Endometrial microvascular endothelial cells (primary cell): ENCODE measurements around the gene SLC1A5. TPM values are rescaled to one million over a fixed set of nuclear protein-coding genes. Genes with fewer than 3 reads are reported as not detected.
"Not testable (repeated sequence)": the region's sequence is repeated elsewhere in the genome, so short reads cannot be mapped to it uniquely, and the experiment has no call there.

Source experiments
- in situ Hi-C: cut with HindIII; loops from 2 replicates; pipeline ENCODE4 v1.10.0; 2017; ENCODE audit warnings: low sequenced_read_pairs, low pct_unique_long_range_greater_than_20kb; ENCODE audit errors: inconsistent ontology term
- total RNA-seq: library from RNA; depleted of rRNA; stranded (reverse); fragments of >200 nt; gene quantifications from one replicate; pipeline ENCODE4 v1.2.3, GENCODE V29; 2015; ENCODE audit errors: inconsistent ontology term

SLC1A5 gene
- 138 TPM for total RNA-seq

DNA sequence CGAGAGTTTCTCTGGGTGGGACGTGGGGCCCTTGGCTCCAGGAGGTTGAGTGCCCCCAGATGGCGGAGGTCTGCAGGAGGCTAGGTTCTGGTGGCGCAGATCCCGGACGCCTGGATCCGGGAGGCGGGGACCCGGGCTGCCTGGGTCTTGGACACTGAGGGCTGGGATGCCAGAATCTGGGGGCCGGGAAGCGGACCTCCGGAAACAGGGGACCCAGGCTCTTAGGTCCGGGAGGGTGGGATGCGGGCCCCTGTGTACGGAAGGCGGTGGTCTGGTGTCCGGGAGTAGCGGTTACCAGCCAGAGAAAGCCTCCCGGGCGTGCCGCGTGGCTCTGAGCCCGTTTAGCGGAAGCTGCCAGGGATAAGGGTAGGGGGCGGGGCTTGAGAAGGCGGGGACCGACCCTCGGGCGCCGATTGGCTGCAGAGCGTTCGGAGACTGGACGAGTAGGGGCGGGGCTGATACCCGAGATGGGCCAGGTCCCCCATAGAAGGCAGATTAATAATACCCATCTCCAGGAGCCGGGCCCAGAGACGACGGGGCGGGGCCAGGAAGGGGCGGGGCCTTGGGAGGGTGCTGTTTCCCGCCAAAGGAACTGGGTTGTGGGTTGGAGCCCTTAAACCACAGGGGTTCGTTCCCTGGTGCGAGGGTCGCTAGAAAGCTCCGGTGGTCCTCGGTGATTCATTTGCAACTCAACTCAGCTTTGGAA lies at the start of gene SLC1A5:
Gene SLC1A5 (minus strand): TSS at position 333 of the 706 bp plus-strand sequence. CDS start 629 bp downstream, outside the sequence.
- in situ Hi-C loops = no loop called here

DNA sequence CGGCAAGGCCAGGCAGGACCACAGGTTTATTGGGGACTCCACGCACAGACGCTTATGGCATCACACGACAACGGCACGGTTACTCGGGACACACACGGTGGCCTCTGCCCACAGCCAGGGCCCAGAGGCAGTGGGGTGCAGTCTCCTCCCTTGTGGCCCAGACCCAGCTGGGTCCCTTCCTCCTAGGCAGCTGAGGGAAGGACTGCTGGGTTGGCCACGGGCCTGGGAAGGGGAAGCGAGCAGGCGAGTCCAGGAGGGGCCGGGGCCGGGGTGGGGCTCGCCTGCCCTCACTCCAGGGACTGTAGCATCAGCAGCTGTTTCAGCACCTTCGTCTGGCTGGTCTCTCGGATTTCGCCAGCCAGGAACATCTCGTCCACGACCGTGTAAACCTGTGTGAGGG lies 49.8 kb upstream of the SLC1A5 start:
- in situ Hi-C loops = no loop called here

DNA sequence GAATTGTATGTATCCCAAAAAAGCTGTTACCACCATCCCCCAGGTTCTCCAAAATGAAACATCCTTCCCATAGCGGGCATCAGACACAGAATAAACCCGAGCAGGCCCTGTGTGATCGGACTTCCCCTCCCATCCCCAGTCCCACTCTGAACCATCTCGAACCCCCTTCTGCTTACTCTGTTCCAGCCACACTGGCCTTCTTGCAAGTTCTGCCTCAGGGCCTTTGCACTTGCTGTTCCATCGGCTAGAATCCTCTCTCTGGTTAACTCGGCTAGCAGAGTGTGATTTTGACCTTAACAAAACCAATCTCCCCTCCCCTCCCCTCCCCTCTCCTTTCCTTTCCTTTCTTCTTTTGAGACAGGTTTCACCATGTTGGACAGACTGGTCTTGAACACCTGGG lies 46.6 kb upstream of the SLC1A5 start:
- in situ Hi-C loops = no loop called here

DNA sequence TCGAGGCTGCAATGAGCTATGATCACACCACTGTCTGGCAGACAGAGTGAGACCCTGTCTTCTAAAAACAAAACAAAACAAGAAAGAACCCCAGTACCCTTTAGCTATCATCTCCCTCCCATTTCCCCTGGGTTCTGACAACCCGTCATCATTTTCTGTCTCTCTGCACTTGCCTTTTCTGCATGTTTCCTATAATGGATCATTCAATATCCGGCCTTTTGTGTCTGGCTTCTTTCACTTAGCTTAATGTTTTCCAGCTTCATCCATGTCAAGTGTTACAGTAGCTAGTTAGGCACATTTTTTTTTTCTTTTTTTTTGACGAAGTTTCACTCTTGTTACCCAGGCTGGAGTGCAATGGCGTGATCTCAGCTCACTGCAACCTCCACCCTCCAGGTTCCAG lies 45.7 kb upstream of the SLC1A5 start:
- in situ Hi-C loops = no loop called here

DNA sequence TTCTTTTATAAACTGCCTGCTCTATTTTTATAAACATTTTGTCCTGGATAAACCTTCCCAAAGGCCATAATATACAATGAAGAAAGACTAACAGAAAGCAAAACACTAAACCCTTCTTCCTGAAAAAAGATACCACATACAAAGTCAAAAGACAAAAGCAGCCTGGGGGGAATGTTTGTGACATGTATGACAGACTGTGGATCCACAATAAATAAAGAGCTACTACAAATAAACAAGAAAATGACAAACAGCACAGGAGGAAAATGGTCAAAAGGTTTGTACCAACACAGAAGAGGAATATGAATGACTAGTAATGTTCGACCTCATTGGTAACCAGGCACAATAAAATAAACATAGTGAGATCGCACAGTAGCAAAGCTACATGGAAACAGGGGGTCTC lies 42.5 kb upstream of the SLC1A5 start:
- in situ Hi-C loops = no loop called here

DNA sequence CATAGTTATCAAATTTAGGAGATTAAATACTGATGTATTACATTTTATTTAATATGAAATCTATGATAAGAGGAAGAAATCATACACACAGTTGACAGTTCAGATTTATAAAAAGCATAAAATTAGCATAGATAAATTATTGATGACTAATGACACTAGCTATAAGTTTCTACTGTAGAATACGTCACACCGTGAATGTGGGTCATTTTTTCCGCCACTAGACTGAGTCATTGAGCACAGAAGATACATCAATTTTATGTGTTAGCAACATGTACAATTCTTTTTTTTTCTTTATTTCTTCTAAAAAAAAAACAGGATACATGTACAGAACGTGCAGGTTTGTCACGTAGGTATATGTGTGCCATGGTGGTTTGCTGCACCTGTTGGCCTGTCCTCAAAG lies 40.1 kb upstream of the SLC1A5 start:
- in situ Hi-C loops = no loop called here

DNA sequence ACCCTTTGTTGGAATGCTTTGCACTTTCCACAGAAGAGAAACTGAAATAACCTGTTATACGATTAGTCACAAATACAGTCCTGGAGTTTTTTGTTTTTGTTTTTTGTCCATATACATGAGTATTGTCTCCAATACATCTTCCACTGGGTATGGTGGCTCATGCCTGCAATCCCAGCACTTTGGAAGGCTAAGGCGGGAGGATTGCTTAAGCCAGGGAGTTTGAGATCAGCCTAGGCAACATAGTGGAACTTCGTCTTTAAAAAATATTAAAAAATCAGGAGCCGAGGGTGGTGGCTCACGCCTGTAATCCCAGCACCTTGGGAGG lies 37.3 kb upstream of the SLC1A5 start:
- in situ Hi-C loops = no loop called here

DNA sequence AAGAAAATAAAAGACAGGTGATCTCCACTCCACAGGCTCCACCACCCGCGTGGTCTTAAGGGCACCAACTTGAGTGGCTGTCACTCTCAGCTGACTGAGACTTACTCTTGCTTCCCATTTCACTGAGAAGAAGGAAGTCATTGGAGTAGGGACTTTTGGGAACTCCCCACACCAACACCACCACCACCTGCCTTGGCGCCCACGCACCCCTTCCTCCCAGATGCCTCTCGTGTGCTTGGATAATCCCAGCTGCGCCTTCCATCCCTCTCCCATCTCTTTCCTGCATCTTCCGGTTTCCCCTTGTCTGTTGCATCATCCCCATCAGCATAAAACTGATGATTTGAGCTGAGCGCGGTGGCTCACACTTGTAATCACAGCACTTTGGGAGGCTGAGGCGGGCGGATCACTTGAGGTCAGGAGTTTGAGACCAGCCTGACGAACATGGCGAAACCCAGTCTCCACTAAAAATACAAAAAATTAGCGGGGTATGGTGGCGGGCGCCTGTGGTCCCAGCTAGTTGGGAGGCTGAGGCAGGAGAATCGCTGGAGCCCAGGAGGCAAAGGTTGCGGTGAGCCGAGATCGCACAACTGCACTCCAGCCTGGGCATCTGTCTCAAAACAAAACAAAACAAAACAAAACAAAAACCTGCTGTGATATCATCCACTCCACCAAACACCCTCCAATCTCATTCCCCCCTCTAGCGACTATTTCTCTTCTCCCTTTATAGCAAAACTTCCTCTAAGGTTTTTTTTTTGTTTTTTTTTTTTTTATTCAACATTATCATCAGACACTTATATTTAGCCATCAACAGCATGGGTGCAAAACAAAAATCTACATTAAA lies 36.7 kb upstream of the SLC1A5 start:
- in situ Hi-C loops = no loop called here

DNA sequence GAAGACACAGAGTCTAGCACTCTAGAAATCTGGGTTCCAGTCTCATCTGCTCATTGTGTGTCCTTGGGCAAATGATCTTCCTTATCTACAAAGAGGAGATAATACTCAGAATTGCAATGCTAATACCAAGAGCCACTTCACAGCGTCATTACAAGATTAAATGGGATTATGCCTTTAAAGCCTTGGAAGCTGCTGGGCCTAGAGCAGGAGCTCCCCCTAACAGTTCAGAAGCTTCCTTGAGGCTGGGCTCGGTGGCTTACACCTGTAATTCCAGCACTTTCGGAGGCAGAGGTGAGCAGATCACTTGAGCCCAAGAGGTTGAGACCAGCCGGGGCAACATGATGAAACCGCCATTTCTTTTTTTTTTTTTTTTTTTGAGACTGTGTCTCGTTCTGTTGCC lies 34.7 kb upstream of the SLC1A5 start:
- in situ Hi-C loops = no loop called here

DNA sequence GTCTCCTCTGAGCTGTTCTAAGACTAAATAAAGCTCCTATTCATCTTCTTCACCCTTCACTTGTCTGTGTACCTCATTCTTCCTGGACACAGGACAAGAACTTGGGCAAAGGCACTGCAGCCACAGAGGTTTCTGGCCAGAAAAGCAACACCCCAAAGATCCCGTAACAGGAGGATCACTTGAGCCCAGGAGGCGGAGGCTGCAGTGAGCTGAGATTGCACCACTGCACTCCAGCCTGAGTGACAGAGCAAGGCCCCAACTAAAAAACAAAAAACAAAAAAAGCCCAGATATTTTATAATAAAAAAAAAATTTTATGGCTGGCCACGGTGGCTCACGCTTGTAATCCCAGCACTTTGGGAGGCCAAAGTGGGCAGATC lies 34.0 kb upstream of the SLC1A5 start:
- in situ Hi-C loops = not testable (repeated sequence)

DNA sequence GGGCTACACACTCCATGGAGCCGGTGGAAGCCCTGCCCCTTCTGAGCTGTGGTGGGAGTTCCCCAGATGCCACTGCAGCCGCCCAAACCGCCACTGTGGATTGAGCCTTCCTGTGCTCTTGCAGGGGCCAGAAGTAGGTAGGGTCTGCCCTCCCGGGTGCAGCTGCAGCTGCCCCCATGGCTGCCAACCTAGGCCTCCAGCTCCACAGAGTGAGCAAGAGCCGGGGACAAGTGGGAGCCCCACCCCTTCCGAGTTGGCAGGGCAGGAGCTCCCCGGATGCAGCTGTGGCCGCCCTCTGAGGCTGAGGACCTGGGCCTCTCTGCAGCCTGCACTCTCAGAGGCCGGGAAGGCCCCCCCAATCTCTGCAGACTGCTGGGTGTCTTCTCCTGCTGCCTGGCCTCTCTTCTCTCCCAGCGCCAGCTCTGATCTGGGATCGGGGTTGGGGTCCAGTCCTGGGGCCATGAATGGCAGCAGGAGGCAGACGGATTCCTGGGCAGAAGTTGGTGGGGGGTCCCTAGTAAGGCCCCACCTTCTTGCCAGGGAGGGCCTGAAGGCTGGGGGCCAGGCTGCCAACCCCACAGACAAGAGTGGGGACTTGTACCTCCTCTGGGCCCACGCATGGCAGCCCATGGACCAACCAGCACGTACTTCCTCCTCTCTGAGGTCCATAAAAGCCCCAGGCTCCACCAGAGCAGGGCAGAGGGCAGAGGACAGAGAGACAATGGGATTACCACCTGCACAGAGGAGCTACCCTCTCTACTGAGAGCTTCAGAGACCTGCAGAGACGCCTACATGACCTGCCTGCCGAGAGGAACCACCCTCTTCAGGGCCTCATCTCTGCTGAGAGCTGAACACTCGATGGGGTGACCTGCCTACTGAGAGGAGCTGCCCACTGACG lies 33.4 kb upstream of the SLC1A5 start:
- in situ Hi-C loops = no loop called here

DNA sequence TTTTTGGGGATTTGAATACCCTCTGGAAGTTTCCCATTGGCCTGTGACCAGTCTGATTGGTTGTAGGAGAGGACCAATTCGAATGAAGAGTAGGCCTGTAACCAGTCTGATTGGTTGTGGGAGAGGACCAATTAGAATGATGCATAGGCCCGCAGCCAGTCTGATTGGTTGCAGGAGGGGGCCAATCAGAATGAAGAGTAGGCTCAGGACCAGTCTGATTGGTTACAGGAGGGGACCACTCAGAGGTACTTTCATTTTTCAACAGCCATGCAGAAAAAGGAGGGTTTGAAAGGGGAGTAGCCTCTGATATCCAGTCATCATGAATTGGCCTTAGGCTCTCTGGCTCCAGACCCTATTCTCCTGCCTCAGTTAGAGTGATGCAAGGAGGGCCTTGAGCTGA lies 30.4 kb upstream of the SLC1A5 start:
- in situ Hi-C loops = no loop called here

DNA sequence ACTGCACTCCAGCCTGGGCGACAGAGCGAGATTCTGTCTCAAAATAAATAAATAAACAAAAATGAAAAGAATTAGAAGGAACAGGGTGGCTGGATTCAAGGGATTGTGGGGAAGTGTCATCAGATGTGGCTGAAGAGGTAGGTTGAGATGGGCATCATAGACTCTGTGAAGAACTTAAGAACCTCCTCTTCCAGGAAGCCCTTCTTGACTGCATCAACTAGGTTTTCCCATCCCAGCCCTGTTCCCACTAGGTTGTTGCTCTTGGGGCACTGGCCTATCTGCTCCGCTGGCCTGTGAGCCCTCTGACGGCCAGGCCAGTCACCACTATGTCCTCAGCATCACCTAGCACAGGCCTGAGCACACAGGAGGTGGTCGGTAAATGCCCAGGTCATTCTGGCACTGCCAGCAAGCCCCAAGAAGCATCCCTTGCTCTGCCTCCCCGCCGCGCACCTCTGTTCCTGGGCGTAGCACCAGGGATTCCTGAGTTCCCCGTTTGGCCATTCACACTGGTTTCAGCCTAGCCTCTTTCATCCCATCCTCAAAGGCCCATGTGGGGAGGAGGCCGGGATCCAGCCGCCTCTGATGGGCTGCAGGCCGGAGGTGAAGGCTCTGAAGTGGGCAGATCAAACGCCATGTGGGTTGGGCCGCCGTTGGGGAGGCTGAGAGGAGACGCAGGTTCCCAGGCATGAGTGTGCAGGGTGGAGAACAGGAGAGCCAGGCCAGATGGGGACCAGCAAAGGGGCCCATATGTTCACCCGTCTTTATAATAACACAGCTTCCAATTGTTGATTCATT lies 27.6 kb upstream of the SLC1A5 start:
- in situ Hi-C loops = no loop called here

DNA sequence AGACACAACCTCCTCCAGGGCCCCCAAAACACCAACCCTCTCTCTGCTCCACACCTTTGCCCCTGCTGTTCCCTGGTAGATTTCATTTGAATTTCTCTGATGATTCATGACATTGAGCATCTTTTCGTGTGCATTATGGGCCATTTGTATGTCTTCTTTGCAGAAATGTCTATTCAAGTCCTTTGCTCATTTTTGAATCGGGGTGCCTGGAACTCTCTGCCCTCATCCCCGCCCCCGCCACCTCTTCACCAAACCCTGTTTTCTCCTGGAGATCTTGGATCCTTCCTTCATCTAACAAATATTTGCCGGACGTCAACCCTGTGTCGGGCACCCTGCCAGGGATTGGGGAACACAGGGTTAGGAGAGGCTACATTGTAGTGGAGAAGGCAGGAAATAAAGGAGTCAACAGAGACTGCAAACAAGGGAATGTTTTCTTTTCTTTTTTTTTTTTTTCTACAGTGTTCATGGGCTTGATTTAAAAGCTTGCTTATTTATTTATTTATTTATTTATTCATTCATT lies 25.5 kb upstream of the SLC1A5 start:
- in situ Hi-C loops = no loop called here

DNA sequence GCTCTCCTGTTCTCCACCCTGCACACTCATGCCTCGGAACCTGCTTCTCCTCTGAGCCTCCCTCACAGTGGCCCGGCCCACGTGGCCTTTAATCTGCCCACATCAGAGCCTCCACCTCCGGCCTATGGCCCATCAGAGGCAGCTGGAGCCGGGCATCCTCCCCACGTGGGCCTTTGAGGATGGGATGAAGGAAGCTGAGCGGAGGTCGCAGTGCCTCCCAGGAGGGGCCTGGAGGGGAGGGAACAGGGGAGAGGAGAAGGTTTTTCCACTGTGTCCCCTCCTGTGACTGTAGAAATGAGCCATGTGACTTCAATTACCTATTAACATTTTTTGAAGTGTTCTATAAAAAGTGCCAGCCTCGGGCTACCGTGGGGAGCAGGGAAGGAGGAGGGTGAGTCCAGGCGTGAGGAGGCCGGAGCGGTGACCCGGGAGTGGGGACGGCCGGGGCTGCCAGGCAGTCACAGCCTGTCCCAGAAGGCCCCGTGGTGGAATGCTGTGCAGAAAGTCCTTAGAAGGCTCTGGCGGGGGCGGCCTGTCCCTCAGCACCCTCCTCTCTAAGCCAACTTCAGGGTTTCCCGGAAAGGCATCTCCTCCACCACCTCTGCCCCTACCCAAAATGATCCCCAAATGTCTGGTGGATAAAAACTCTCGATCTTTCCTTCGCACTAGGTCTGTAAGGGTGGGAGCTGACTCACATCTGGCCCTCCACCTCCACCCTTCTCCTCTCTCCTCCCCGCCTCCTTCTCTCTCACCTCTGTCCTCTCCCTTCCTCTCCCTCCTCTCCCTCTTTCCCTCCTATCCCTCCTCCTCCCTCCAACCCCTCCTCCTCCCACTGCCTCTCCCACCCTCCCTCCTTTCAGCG lies 24.8 kb upstream of the SLC1A5 start:
- in situ Hi-C loops = no loop called here

DNA sequence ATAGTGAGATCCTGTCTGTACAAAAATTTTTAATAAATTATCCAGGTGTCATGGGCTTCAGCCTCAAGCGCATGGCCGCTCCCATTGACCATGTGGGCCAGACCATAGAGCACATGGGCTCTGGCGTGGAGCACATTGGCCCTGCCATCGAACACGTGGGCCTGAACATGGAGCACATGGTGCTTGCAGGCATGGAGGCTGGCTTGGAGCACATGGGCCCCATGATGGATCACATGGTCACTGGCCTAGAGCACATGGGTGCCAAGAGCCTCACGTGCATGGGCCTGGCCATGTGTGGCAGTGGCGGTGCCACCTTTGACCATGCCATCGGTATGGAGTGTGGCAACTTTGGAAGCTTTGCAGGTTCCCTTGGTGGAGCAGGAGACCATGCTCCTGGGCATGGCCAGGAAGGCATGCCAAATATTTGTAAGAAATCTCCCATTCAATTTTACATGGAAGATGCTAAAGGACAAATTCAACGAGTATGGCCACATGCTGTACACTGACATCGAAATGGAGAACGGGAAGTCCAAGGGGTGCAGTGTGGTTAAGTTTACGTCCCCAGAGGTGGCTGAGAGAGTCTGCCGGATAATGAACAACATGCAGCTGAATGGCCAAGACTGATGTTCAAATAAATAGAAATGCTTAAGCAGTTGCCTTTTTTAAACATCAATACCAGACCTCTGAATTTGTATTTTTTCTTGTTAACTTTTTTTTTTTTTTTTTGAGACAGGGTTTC lies 21.3 kb upstream of the SLC1A5 start:
- in situ Hi-C loops = no loop called here

DNA sequence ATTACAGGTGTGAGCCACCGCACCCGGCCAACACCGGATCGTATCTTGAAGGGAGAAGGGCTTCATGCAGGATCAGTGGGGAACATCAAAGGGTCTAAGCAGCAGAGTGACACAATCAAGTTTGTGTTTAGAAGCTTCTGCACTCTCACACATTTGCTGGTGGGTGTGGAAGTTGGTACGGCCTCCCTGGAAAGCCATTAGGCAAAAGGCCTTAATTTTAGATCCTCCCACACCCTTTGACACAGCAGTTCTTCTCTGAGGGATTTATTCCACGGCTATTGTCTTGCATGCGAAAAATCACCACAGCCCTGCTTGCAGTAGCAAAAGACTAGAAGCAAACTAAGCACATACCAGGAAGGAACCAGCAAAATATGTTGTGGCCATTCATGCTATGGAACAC lies 18.3 kb upstream of the SLC1A5 start:
- in situ Hi-C loops = no loop called here
